Natural killer cell (primary cell): ENCODE results near the gene SRGAP3. TPM values are rescaled to one million over a fixed set of nuclear protein-coding genes. Genes with fewer than 3 reads are reported as not detected.

ENCODE experiments used
- ATAC-seq, 3 donors: fragments of 150-1000 bp in 2 of 3; fragments of 200-7000 bp in 1 of 3; cut with Tn5 transposase; 1 replicate in 1 of 3; 2 replicates in 2 of 3; pipeline ENCODE4 v1.10.0; 2021; ENCODE audit warnings: mild to moderate bottlenecking in 2 of 3, moderate library complexity in 2 of 3
- DNase-seq, 2 donors: peaks; one replicate each; pipeline versions ENCODE4 v3.0.0 to v3.0.0-alpha.2; 2013 to 2021; ENCODE audit warnings: mixed read lengths in 1 of 2
- H3K27ac ChIP-seq: one replicate; pipeline ENCODE4 v1.5.1; 2013; ENCODE audit warnings: mild to moderate bottlenecking, low read length
- H3K27me3 ChIP-seq: one replicate; pipeline ENCODE4 v1.6.1; 2013; ENCODE audit warnings: low read length; ENCODE audit not compliant: control insufficient read depth, insufficient read depth
- H3K36me3 ChIP-seq: one replicate; pipeline ENCODE4 v1.6.1; 2013; ENCODE audit warnings: low read length; ENCODE audit not compliant: control insufficient read depth, insufficient read depth
- H3K4me1 ChIP-seq: one replicate; pipeline ENCODE4 v1.6.1; 2013; ENCODE audit warnings: low read length; ENCODE audit not compliant: control insufficient read depth, insufficient read depth
- H3K4me3 ChIP-seq: one replicate; pipeline ENCODE4 v1.5.1; 2013; ENCODE audit warnings: low read length
- H3K9me3 ChIP-seq: one replicate; pipeline ENCODE4 v1.6.1; 2013; ENCODE audit warnings: low read length; ENCODE audit not compliant: control insufficient read depth, insufficient read depth
- H3K27ac Mint-ChIP-seq, 2 donors: one replicate each; pipeline ENCODE4 v1.8.0; 2022; ENCODE audit warnings: mild to moderate bottlenecking in 2 of 2, mixed read lengths in 2 of 2, moderate library complexity in 1 of 2
- H3K27me3 Mint-ChIP-seq, 2 donors: one replicate each; pipeline ENCODE4 v1.8.0; 2022; ENCODE audit warnings: low read depth in 2 of 2, mixed read lengths in 2 of 2
- H3K36me3 Mint-ChIP-seq: one replicate; pipeline ENCODE4 v1.8.0; 2022; ENCODE audit warnings: mixed read lengths
- H3K4me1 Mint-ChIP-seq, 2 donors: one replicate each; pipeline ENCODE4 v1.8.0; 2022; ENCODE audit warnings: mixed read lengths in 2 of 2
- H3K4me3 Mint-ChIP-seq: one replicate; pipeline ENCODE4 v1.8.0; 2022; ENCODE audit warnings: mild to moderate bottlenecking, moderate library complexity, mixed read lengths
- H3K9me3 Mint-ChIP-seq, 2 donors: one replicate each; pipeline ENCODE4 v1.8.0; 2022; ENCODE audit warnings: mixed read lengths in 2 of 2
- WGBS: methylation state at CpG from one replicate; pipeline ENCODE4 v1.1.7; 2013; ENCODE audit warnings: missing lambda C conversion rate; ENCODE audit not compliant: insufficient coverage; 5-methylcytosine and 5-hydroxymethylcytosine counted together
- intact Hi-C: fragments of 100-400 bp; cut with micrococcal nuclease; formaldehyde crosslinking; loops from one replicate; pipeline ENCODE4 v1.14.2; 2022
- total RNA-seq, 4 donors: library from RNA; stranded (reverse); fragments of 120-200 nt in 1 of 4; gene quantifications; one replicate each; pipeline versions ENCODE4 v1.2.3 to v1.2.4, GENCODE V29; 2013 to 2022
- TF ChIP-seq, protein P1 (sequence below): fragments of 200-600 bp; IDR thresholded peaks from one replicate; pipeline ENCODE4 v1.8.0; 2022; ENCODE audit warnings: antibody characterized with exemption

Gene SRGAP3
- total RNA-seq, 3 donors from 2014 or later (not counting 1 experiment from before 2014, with no cell fraction given): 2.5 to 14.9 (median 3.0) TPM

DNA sequence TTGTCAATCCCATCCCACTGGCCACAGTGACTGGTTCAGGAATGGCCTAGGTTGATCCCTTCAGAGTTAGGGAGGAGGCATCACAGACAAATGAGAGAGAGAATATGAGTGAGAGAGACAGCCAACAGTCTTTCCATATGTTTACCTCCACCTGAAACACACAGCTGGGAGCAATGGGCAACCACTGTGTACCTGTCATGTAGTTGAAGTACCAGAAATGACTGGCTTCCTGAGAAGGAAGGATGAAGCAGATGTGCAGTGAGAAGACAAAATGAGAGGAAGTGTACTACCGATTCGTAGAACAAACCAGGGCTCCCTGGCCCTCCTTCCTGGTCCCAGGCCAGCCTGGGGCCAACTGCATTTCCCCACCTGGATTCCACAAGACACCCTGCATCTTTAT is 27.4 kb downstream of the SRGAP3 start:
- TF ChIP-seq, protein P1, sequence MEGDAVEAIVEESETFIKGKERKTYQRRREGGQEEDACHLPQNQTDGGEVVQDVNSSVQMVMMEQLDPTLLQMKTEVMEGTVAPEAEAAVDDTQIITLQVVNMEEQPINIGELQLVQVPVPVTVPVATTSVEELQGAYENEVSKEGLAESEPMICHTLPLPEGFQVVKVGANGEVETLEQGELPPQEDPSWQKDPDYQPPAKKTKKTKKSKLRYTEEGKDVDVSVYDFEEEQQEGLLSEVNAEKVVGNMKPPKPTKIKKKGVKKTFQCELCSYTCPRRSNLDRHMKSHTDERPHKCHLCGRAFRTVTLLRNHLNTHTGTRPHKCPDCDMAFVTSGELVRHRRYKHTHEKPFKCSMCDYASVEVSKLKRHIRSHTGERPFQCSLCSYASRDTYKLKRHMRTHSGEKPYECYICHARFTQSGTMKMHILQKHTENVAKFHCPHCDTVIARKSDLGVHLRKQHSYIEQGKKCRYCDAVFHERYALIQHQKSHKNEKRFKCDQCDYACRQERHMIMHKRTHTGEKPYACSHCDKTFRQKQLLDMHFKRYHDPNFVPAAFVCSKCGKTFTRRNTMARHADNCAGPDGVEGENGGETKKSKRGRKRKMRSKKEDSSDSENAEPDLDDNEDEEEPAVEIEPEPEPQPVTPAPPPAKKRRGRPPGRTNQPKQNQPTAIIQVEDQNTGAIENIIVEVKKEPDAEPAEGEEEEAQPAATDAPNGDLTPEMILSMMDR: no peak
- H3K4me1 Mint-ChIP-seq: no peaks in the 10 kb centered on the region
- no peaks in the 10 kb centered on the region for H3K36me3 Mint-ChIP-seq
- H3K4me3 Mint-ChIP-seq: no peak overlapping the region
- H3K27me3 ChIP-seq: no peaks in the 10 kb centered on the region
- no peak for DNase-seq
- no peak overlapping the region for H3K27ac ChIP-seq
- no peak overlapping the region for H3K4me3 ChIP-seq
- H3K27me3 Mint-ChIP-seq: no peaks in the 10 kb centered on the region
- no peaks in the 10 kb centered on the region for H3K9me3 Mint-ChIP-seq
- H3K4me1 ChIP-seq: no peaks in the 10 kb centered on the region
- H3K9me3 ChIP-seq: no peaks in the 10 kb centered on the region
- intact Hi-C loops: no loop called here
- H3K27ac Mint-ChIP-seq: no peak overlapping the region
- WGBS: 54% methylated on average over 2 of the region's 2 CpGs
- ATAC-seq: no peak
- no peaks in the 10 kb centered on the region for H3K36me3 ChIP-seq

DNA sequence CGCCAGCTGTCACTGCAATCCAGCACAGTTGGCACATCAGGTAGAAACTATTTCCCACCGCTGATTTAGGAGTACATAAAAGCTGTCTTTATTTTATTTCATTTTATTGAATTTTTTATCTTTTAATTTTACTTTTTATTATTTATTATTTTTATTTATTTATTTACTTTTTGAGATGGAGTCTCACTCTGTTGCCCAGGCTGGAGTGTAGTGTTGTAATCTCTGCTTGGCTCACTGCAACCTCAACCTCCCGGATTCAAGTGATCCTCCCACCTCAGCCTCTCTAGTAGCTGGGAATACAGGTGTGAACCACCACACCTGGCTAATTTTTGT is 31.0 kb downstream of the SRGAP3 start:
- Mint-ChIP-seq H3K4me1 (no peaks in the 10 kb centered on the region), H3K4me3 (no peak overlapping the region), H3K9me3 (no peaks in the 10 kb centered on the region), H3K27ac (no peak overlapping the region), H3K36me3 (no peaks in the 10 kb centered on the region), H3K27me3 (no peaks in the 10 kb centered on the region)
- ATAC-seq (no peak), DNase-seq (no peak)
- TF ChIP-seq, protein P1: no peak
- no peak overlapping the region for H3K4me3 ChIP-seq
- H3K27me3 ChIP-seq: no peaks in the 10 kb centered on the region
- intact Hi-C loops: no loop called here
- 100% methylated on average over 1 of the region's 3 CpGs for WGBS
- H3K27ac ChIP-seq: no peak overlapping the region
- H3K9me3 ChIP-seq: no peaks in the 10 kb centered on the region
- no peaks in the 10 kb centered on the region for H3K36me3 ChIP-seq
- H3K4me1 ChIP-seq: no peaks in the 10 kb centered on the region

DNA sequence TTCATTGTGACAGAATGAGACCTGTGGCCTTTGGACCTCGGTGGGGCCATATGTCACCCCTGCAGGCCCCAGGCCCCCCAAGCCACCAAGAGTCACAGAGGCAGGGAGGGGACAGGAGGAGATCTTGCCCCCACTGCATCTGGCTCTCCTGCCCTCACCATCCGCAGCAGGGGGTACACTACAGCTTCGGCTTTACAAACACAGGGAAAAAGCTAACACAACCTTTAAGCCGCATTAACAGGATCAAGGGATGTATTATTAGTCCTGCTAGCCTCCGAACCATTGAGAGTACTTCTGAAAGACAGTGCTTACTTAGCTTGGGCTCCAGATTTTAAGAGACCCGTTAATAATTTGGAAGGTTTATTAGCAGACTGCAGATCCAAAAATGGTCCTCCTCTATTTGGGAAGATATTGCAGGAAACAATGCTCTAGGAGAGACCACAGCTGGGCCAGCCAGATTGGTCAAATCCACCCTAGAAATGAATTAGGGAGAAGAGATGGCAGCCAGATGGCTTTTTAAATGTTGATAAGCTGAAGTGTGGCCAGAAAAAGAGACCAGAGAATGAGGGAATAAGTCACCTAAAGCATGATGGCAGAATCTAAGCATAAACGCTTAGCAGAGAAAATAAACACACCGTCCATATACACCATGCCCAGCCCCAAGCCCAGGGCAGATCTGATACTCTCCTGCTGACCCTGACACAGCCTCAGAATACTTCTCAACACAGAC is 31.5 kb downstream of the SRGAP3 start:
- Histone ChIP-seq H3K4me1 (no peaks in the 10 kb centered on the region), H3K4me3 (no peak overlapping the region), H3K9me3 (no peaks in the 10 kb centered on the region), H3K36me3 (no peaks in the 10 kb centered on the region), H3K27me3 (no peaks in the 10 kb centered on the region), H3K27ac (no peak overlapping the region)
- no peaks in the 10 kb centered on the region for H3K4me1 Mint-ChIP-seq
- H3K9me3 Mint-ChIP-seq: no peaks in the 10 kb centered on the region
- 90% methylated on average over 8 of the region's 8 CpGs for WGBS
- intact Hi-C loops: no loop called here
- TF ChIP-seq, protein P1: no peak
- DNase-seq: no peak
- H3K36me3 Mint-ChIP-seq: no peaks in the 10 kb centered on the region
- no peak overlapping the region for H3K27ac Mint-ChIP-seq
- no peak overlapping the region for H3K4me3 Mint-ChIP-seq
- ATAC-seq: no peak
- no peaks in the 10 kb centered on the region for H3K27me3 Mint-ChIP-seq

DNA sequence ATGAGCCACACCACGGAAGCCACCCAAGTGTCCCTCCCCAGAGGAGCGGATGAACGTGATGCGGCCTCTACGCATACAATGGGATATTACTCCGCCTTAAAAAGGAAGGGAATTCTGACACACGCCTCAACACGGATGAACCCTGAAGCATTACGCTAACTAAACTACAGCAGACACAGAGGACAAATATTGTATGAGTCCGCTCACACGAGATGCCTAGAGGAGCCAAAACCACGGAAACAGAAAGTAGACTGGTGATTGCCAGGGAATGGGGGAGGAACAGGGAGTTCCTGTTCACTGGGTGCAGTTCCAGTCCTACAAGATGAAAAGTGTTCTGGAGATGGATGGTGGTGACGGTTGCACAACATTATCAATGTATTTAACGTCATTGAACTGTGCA is 32.7 kb downstream of the SRGAP3 start:
- no peaks in the 10 kb centered on the region for H3K9me3 ChIP-seq
- Mint-ChIP-seq H3K9me3 (no peaks in the 10 kb centered on the region), H3K27ac (no peak overlapping the region), H3K4me3 (no peak overlapping the region), H3K36me3 (no peaks in the 10 kb centered on the region), H3K27me3 (no peaks in the 10 kb centered on the region), H3K4me1 (no peaks in the 10 kb centered on the region)
- TF ChIP-seq, protein P1: no peak
- H3K4me1 ChIP-seq: no peaks in the 10 kb centered on the region
- no peaks in the 10 kb centered on the region for H3K27me3 ChIP-seq
- no peak overlapping the region for H3K27ac ChIP-seq
- no peaks in the 10 kb centered on the region for H3K36me3 ChIP-seq
- no peak for ATAC-seq
- H3K4me3 ChIP-seq: no peak overlapping the region
- 98% methylated on average over 14 of the region's 14 CpGs for WGBS
- no peak for DNase-seq
- intact Hi-C loops: no loop called here
